Hematopoietic multipotent progenitor cell (in vitro differentiated cells): ENCODE results near the gene CFAP77. TPM values are rescaled to one million over a fixed set of nuclear protein-coding genes. Genes with fewer than 3 reads are reported as not detected.

ENCODE experiments used
- DNase-seq, 3 donors: peaks; one replicate each; pipeline ENCODE4 v3.0.0-alpha.2; 2011 to 2015; ENCODE audit warnings: low read depth in 2 of 3, low spot score in 2 of 3
- total RNA-seq: library from RNA; depleted of rRNA; stranded (reverse); fragments of >200 nt; gene quantifications from one replicate; pipeline ENCODE4 v1.2.3, GENCODE V29; 2012

Gene CFAP77
- total RNA-seq, 1 donor, result not detected

DNA sequence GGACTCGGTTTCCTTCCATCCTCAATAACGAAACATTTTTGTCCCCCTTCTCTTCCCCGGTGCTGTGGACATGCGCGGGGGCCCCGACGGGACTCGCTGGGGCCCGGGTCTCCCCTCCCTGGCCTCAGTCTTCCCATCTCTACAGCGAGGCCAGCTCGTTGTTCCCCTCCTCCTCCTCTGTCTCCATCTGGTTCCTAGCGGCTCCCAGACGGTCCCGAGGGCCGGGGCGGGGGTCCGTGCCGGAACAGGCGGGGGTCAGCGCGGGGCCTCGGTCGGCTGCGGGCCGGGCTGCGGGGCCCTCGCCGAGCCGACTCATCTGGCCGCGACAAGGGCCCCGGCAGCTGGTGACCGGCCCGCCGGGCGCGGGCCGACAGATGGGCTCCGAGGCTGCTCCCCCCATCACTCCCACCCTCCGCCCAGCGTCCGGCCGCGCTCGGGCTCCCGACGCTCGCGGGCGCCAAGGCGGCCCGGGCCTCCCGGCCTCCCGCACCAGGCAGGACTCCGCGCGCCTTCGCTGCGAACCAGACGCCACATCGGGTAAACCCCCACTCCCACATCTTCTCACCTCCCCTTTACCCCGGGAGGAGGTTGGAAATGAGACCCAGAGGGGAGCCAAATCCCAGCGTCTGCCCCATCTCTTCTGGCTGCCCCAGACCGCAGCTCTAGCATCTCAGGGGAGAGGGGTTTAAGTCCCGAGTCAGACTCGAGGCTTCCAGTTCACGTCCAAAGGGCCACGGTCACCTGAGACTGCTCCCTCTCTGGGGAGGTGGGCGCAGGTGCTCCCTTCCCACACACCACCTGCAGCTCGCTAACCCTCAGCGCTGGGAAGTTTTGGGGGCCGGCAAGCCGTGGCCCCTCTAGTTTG is 180.5 kb downstream of the CFAP77 start:
- no peak for DNase-seq

DNA sequence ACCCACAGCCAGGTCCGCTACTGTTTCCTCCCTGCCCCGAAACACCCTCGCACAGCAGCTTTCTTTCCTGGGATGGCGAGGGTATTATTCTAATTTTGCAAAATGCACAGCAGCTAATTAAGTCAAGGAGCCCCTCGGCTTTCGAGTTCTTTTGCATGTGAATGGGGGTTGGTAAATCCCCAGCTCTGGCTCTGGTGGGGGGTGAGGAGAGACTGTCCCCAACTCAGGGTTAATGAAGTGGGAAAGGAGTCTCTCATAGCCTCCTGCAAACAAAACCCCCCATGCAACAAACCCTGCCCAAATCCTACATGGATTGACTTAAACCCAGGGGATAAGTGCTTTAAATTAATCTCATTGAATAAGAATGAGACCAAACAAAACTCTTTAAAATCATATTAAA is 181.2 kb downstream of the CFAP77 start:
- DNase-seq, result no peak

DNA sequence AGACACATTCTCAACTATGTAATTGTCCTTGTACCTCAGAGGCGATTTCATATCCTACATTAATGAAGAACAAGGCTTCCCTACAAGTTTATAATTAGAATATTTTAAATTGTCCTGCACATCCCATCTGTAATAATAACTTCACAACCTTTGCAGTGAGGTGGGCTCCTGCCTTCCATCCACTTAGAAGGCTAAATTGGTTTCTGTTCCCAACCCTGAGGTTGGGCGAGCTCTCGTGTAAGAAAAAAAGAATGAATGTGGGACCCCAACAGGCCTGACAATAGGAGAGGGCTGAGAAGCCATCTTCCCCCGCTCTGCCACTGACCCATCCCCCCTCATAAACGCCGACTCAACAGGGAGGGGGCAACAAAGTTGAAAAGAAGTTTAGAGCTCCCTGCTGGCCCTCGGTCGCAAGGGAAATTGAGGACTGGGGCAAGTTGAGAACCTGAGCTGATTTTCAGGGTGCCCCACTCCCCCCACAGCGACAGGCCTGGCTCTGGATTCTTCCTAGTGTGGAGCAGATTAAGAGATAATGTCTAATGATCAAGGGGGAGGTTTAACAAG is 181.8 kb downstream of the CFAP77 start:
- DNase-seq, result no peak

DNA sequence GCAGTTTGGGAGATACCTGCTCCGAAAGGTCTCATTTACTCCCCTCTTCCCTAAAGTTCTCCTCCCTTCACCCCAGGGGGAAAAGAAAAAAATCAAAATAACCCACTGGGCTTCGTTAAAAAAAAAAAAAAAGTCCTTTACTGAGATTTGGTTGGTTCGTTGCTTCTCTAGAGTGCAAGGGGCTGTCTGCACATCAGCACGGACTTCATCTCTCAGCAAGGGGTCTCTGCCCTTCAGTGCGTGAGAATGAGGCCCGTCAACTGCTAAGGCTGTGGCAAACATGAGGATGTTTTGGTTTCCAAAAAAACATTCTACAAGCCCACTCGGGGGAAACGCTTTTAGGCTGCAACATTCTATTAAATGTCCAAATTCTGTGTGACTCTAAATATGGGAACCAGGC is 182.4 kb downstream of the CFAP77 start:
- DNase-seq, result no peak

DNA sequence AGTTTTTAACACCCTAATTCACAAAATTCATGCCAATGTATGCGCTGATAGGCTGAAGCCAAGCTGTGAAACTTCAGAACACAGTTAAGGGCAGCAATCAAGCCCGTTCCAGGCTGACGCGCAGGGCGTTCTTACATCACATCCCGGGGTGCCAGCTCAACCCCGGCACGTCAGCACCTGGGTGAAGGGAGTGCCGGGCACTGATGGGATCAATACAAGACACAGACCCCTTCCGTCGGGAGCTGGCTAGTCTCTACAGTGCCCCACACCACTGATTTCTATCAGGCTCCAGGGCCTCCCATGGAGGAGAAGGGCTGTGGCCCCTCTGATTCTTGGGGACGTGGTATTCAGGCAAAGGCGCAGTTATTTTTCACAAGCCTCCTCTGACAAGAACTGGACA is 184.4 kb downstream of the CFAP77 start:
- no peak for DNase-seq

DNA sequence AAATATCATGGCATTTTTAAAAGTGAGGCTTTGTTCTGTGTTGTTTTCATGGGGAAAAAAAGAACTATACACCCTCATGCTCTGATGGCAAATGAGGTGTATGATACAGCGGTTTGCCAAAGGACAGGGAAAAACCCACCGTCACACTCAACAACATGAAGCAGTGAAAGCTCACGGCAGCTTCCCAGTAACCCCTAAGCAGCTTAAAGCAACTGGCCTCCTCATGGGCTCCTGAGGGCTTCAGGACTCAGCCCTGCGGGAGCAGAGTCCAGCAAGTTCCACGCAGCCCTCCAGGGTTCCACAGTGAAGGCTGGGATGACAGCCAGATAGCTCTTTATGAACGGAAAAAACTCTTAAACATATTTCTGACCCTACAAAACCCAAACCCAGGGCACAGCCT is 185.3 kb downstream of the CFAP77 start:
- DNase-seq, result no peak

DNA sequence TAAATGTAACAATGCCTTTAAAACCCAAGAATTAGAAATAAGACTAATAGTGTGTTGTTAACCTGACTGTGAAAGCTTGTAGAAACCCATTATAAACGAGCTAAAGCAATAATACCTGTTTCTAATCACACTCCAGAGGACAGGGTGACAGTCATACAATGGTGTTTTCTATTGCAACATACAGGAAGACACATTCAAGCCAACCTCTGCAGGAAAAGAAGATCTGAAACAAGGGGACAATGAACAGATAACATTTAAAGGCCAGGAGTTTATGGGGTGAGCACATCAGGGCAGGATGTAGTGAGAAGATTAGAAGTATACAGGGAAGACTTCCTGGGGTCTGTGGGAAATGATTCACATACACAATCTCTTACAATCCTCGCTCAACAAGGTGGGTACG is 186.2 kb downstream of the CFAP77 start:
- DNase-seq, result no peak

DNA sequence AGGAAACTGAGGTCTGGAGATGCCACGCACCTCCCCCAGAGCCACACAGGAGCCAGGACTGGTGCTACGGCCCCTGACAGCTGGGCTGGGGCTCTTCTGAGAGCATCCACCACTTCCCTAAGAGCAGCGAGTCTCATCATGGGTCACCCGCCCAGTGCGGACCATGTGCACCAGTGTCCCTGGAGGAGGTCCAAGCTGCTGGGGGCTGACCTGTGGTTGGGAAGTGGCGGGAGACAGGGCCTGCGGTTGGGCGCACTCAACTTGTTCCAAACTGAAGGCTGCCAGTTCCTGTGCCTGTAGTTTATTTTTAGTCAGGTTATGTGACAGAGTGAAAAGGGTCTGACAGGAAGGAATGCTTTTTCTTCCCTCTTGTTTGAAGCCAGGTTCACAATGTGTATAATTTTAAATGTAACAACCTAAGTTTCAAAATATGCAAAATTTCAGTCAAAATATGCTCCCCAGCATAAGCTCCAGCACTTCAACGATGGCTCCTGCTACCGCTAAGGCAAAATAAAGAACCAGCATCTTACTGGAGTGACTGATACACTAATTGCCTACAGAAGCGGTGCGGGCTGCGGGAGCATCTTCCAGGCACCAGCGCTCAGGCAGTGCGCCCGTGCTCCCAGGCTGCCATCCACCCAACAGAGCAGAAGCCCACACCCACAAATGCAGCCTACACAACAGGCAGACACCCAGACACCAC is 187.2 kb downstream of the CFAP77 start:
- DNase-seq, result no peak

DNA sequence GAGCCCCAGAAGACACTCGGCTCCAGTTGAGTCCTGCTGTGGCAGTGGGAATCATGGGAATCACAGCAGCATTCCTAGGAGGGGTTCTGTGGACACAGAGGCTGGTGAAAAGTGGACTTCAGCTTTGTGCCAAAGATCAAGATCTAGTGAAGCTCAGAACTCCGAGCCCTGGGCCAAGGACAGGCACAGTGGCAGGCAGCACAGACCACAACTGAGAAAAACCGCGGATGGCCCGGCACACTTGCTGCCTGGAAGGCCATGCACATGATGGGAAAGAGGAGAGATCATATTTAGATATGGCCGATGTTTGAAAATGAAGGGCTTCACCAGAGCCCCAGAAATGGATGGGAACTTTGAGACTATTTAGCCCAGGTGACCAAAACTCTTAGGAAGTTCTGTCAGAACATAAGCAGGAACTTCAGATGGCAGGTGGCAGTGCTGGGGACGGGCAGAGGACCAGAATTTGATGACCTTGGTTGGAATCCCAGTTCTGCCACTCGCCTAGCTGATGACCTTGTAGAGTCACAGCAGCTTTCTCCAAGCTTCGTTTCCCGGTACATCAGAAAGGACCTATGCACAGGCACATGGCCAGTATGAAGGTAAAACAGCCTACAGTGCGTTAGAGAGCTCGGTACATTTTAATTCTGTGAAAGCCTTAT is 190.4 kb downstream of the CFAP77 start:
- DNase-seq, result no peak

DNA sequence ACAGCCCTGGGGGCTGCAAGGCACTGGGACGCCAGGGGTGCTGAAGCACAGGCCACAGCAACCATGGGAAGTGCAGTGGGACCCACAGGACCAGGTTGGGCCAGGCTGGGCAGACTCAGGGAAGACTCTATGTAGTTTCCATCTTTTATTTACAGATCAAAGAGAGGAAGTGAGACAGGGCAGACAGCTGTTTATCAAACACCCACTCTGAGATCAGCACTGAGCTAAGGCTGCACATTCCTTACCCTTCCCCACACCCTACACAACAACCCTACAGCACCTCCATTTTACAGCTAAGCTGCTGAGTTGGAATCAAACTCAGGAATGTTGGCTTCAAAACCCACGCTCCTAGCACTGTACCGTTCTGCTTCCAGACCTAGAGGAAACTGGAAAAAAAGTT is 192.2 kb downstream of the CFAP77 start:
- no peak for DNase-seq

DNA sequence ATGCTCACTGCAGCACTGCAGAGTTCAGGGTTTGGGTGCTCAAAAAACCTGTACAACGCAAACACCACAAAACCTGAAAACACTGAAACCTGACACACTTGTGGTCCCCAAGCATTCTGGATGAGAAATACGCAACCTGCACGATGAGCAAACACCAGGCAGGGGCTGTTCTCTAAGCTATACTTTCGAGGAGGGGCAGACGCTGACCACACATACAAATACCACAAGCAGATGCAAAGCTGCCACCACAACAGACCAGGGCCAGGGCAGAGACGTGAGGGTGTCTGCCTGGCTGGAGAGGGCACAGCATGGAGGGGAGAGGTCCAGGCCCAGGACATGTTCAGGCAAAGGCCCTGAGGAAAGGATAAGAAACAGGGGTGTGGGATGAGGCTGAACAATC is 195.4 kb downstream of the CFAP77 start:
- no peak for DNase-seq

DNA sequence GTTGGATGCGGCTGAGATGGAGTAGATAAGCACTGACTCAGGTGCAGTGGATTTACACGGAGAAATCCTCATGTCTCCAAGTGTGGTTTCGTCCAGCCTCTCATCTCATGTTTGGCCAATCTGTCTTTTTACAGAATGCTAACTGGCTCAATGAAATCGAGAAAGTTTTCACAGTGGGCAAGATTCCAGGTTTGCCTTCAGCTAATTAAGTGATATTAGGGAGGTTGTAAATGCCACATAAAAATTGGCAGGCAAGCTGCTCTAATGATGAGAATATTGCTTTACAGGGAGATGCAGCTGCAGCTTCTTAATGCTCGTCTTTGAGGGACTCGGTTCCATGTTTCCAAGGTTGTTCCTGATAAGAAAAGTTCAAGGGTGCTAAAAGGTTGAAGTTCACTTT is 196.1 kb downstream of the CFAP77 start:
- no peak for DNase-seq

DNA sequence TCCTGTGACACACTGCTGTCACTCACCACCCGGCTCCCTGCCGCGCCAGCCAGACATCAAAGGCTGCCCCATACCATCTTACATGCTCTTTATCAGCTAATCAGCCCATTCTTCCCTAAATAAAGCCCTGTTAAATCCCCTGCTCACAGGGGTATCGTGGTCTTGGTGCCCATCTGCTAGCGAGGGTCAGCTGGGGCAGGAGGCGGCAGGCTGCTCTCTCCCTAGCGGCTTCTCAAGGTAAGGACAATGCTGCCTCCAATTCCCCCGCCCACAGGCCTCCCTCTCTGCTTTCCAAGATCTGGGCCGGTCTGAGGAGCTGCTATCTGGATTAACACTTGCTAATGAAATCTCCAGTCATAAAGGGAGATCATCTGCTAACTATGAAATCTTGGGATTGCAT is 199.2 kb downstream of the CFAP77 start:
- DNase-seq, result no peak

DNA sequence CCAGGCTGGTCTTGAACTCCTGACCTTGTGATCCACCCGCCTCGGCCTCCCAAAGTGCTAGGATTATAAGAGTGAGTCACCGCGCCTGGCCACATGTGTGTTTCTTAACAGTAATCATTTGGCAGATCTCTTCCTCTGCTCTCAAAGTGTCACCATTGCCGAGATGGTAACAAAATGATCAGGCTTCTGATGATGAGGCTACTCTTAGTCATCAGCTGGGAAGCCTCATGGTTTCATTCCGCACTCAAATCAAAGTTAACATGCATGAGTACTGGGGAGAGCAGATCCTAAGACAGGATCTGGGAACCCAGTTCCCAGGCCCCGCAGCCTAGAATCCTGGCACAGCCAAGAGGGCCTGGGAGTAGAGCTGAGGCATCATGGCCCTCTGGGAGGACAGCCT is 199.8 kb downstream of the CFAP77 start:
- no peak for DNase-seq

DNA sequence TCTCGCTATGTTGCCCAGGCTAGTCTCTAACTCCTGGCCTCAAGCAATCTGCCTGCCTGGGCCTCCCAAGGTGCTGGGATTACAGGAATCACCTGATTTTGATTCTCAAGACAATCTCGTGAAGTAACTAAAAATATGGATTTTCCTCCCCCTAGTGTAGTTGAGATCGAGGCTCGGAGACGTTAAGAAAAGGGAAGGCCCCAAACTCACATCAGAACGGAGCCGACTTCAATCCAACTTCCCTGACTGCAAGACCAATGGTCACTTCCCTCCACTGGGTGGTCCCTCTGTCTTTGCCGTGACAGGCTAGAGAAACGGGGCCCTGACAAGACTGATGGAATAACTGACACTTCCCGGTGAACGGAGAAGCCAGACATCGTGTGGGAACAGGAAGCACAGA is 200.7 kb downstream of the CFAP77 start:
- no peak for DNase-seq

DNA sequence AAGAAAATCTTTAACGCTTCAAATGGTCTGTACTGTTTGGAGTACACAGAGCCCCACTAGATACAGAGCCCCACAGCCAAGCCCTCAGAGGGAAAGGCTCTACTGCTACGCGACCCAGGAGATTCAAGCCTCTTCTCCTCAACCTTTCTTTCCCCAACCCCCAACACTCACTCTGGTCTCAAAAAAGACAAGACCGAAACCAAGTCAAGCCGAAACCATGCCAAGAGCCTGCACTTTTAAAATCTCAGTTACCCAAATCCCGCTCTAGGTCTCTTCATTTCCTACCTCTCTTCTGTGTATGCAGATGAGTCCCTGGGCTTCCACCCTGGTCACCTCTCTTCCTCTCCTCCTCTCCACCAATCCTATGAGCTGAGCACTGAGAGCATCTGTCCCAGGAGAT is 204.3 kb downstream of the CFAP77 start:
- DNase-seq, result no peak

DNA sequence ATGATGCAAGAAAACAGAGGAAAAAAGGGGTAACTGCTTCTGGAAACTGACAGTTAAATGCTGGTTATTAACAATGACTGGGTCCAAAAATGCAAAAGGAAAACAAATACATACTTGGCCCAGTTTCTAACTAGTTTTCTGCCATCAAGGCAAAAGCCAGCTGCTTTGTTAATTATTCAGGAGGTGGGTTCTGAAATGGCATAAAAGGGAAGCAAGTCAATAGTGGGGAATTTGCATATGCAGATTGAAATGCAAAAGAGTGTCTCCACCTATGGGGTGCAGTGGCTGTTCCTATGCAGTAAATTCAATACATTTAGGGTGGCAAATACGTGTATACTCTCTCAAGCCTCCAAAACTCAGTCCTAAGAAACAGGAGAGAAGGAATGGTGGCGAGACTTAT is 205.8 kb downstream of the CFAP77 start:
- no peak for DNase-seq

DNA sequence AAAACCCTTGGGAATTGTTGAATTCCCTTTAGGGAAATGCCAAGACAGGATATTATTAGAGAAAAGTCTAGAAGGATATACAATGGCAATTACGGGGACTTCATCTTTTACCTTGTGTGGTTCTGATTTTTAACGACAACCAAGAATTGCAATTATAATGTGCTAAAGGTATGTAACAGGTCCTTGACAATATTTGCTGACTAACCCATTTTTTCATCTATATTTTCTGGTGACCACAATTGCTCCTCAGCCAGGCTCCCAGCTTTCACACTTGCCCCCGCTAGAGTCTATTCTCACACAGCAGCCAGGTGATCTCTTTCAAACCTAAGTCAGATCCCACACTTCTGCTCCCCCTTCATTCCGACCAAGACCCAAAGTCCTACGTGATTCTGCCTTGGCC is 206.7 kb downstream of the CFAP77 start:
- no peak for DNase-seq

DNA sequence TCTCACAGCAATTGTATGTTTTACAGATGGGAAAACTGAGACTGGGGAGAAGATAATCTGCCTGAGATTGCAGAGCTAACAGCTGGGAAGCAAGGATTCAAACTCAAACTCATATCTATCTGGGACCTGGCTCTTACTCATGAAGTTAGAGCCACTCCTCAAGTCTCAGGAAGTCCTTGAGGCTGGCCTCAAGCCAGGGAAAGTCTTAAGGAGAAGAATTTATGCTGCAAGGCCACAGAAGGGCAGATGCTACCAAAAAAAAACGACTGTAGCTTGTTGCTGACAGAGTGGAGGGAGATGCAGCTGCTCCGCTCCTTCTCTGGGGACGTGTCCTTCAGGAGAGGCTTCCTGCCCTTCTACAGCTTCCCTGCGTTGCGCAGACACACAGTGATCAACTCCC is 212.1 kb downstream of the CFAP77 start:
- DNase-seq, result no peak
